T-helper 17 cell (primary cell): Measurements from ENCODE around the gene MSL2. TPM values are rescaled to one million over a fixed set of nuclear protein-coding genes. Genes with fewer than 3 reads are reported as not detected.
"Not testable (repeated sequence)": the region's sequence is repeated elsewhere in the genome, so short reads cannot be mapped to it uniquely, and the experiment has no call there.

ENCODE experiments used
- ATAC-seq: fragments of 150-1000 bp; cut with Tn5 transposase; 2 replicates; pipeline ENCODE4 v1.10.0; 2021; ENCODE audit warnings: mild to moderate bottlenecking, moderate library complexity
- DNase-seq, 3 donors: peaks; one replicate each; pipeline versions ENCODE4 v3.0.0 to v3.0.0-alpha.2; 2020 to 2021
- H3K9me3 ChIP-seq: one replicate; pipeline ENCODE4 v1.7.0; 2013; ENCODE audit warnings: low read length, mild to moderate bottlenecking; ENCODE audit not compliant: control insufficient read depth, poor library complexity, severe bottlenecking
- H3K27ac Mint-ChIP-seq: one replicate; pipeline ENCODE4 v1.8.0; 2022; ENCODE audit warnings: mild to moderate bottlenecking, moderate library complexity, mixed read lengths
- H3K27me3 Mint-ChIP-seq: one replicate; pipeline ENCODE4 v1.8.0; 2022; ENCODE audit warnings: mixed read lengths
- H3K36me3 Mint-ChIP-seq: one replicate; pipeline ENCODE4 v1.8.0; 2022; ENCODE audit warnings: low read depth, mixed read lengths
- H3K4me1 Mint-ChIP-seq: one replicate; pipeline ENCODE4 v1.8.0; 2022; ENCODE audit warnings: mild to moderate bottlenecking, mixed read lengths
- H3K4me3 Mint-ChIP-seq: one replicate; pipeline ENCODE4 v1.8.0; 2022; ENCODE audit warnings: mild to moderate bottlenecking, moderate library complexity, mixed read lengths
- total RNA-seq, 4 donors: library from RNA in 2 of 4; stranded (reverse) in 2 of 4; gene quantifications; one replicate each; pipeline ENCODE4 v1.2.3 and lab custom pipeline; 2022 to 2026

MSL2 gene
- total RNA-seq, 2 donors from 2014 or later = 95.6 to 135 TPM

- ATAC-seq = not testable (repeated sequence)
Measured at GRCh38 chr3:136198462-136199078, 2.4 kb upstream of the MSL2 start.

GRCh38 chr3:136197159-136197793 lies 1.1 kb upstream of the MSL2 start:
- Mint-ChIP-seq H3K36me3 (peaks cover 13% of the 10 kb centered on the region), H3K27me3 (no peaks in the 10 kb centered on the region), H3K4me3 (peak overlapping the region; percentile 98), H3K4me1 (peaks cover 31% of the 10 kb centered on the region), H3K27ac (peak overlapping the region; percentile 99)
- ATAC-seq (no peak), DNase-seq (no peak)
- H3K9me3 ChIP-seq = no peaks in the 10 kb centered on the region

More at GRCh38 chr3:136198462-136199078, 2.4 kb upstream of the MSL2 start:
- Mint-ChIP-seq H3K4me1 (peaks cover 25% of the 10 kb centered on the region), H3K36me3 (peaks cover 13% of the 10 kb centered on the region), H3K27ac (peak overlapping the region; percentile 99)
- H3K27me3 Mint-ChIP-seq, H3K9me3 ChIP-seq, DNase-seq, H3K4me3 Mint-ChIP-seq: not testable (repeated sequence)

- ATAC-seq = peak; percentile 67
- H3K9me3 ChIP-seq = no peaks in the 10 kb centered on the region
- peaks cover 13% of the 10 kb centered on the region for H3K36me3 Mint-ChIP-seq
- peak overlapping the region; percentile 98 for H3K4me3 Mint-ChIP-seq
- peaks cover 35% of the 10 kb centered on the region for H3K4me1 Mint-ChIP-seq
- H3K27me3 Mint-ChIP-seq = no peaks in the 10 kb centered on the region
- DNase-seq = peak; percentile 94 to 95 (median 95)
- peak overlapping the region; percentile 99 for H3K27ac Mint-ChIP-seq
Measured at GRCh38 chr3:136196401-136197158, 445 bp upstream of the MSL2 start.

- ATAC-seq (peak; percentile 65), DNase-seq (peak; percentile 77 to 83 (median 80))
- Mint-ChIP-seq H3K27me3 (no peaks in the 10 kb centered on the region), H3K36me3 (peaks cover 13% of the 10 kb centered on the region), H3K27ac (peak overlapping the region; percentile 99), H3K4me1 (peaks cover 44% of the 10 kb centered on the region), H3K4me3 (peak overlapping the region; percentile 98)
- no peaks in the 10 kb centered on the region for H3K9me3 ChIP-seq
Measured at GRCh38 chr3:136195258-136196063, 674 bp downstream of the MSL2 start.

- Mint-ChIP-seq H3K36me3 (peaks cover 13% of the 10 kb centered on the region), H3K27ac (peak overlapping the region; percentile 99), H3K4me3 (peak overlapping the region; percentile 98), H3K4me1 (peaks cover 44% of the 10 kb centered on the region), H3K27me3 (no peaks in the 10 kb centered on the region)
- ATAC-seq (peak; percentile 44), DNase-seq (peak; percentile 45 to 71 (median 55))
- no peaks in the 10 kb centered on the region for H3K9me3 ChIP-seq
Measured at GRCh38 chr3:136194409-136195257, 1.5 kb downstream of the MSL2 start.

- Mint-ChIP-seq H3K27ac (peak overlapping the region; percentile 99), H3K27me3 (no peaks in the 10 kb centered on the region), H3K4me1 (peaks cover 52% of the 10 kb centered on the region), H3K36me3 (peaks cover 13% of the 10 kb centered on the region), H3K4me3 (peak overlapping the region; percentile 98)
- ATAC-seq (no peak), DNase-seq (no peak)
- H3K9me3 ChIP-seq = no peaks in the 10 kb centered on the region
Measured at GRCh38 chr3:136193278-136194054, 2.7 kb downstream of the MSL2 start.

- Mint-ChIP-seq H3K36me3 (peaks cover 13% of the 10 kb centered on the region), H3K27ac (peak overlapping the region; percentile 99), H3K4me1 (peaks cover 57% of the 10 kb centered on the region), H3K27me3 (no peaks in the 10 kb centered on the region), H3K4me3 (peak overlapping the region; percentile 98)
- ATAC-seq = no peak
- DNase-seq = no peak
- no peaks in the 10 kb centered on the region for H3K9me3 ChIP-seq
Measured at GRCh38 chr3:136192831-136193230, 3.3 kb downstream of the MSL2 start.

GRCh38 chr3:136192195-136192594 lies 3.9 kb downstream of the MSL2 start:
- DNase-seq, ATAC-seq, H3K27me3 Mint-ChIP-seq, H3K9me3 ChIP-seq: not testable (repeated sequence)
- Mint-ChIP-seq H3K4me3 (peak overlapping the region; percentile 98), H3K4me1 (peaks cover 56% of the 10 kb centered on the region), H3K36me3 (peaks cover 13% of the 10 kb centered on the region), H3K27ac (peak overlapping the region; percentile 99)

- no peak for DNase-seq
Measured at GRCh38 chr3:136189859-136190617, 6.1 kb downstream of the MSL2 start.

GRCh38 chr3:136189043-136189442 lies 7.1 kb downstream of the MSL2 start:
- ATAC-seq (no peak), DNase-seq (no peak)
- Mint-ChIP-seq H3K36me3 (no peaks in the 10 kb centered on the region), H3K4me3 (peak overlapping the region; percentile 77), H3K4me1 (peaks cover 55% of the 10 kb centered on the region), H3K27ac (peak overlapping the region; percentile 63), H3K27me3 (no peaks in the 10 kb centered on the region)
- H3K9me3 ChIP-seq = no peaks in the 10 kb centered on the region

More at GRCh38 chr3:136189859-136190617, 6.1 kb downstream of the MSL2 start:
- peaks cover 62% of the 10 kb centered on the region for H3K4me1 Mint-ChIP-seq
- peak overlapping the region; percentile 19 for H3K27ac Mint-ChIP-seq
- peaks cover 7% of the 10 kb centered on the region for H3K36me3 Mint-ChIP-seq
- ATAC-seq = no peak
- H3K9me3 ChIP-seq = no peaks in the 10 kb centered on the region
- H3K4me3 Mint-ChIP-seq = peak overlapping the region; percentile 98
- H3K27me3 Mint-ChIP-seq = no peaks in the 10 kb centered on the region

GRCh38 chr3:136187868-136188267 lies 8.3 kb downstream of the MSL2 start:
- H3K27me3 Mint-ChIP-seq = no peaks in the 10 kb centered on the region
- H3K4me1 Mint-ChIP-seq = peaks cover 56% of the 10 kb centered on the region
- H3K4me3 Mint-ChIP-seq = peak overlapping the region; percentile 77
- peak overlapping the region; percentile 63 for H3K27ac Mint-ChIP-seq
- DNase-seq (no peak), ATAC-seq (no peak)
- no peaks in the 10 kb centered on the region for H3K36me3 Mint-ChIP-seq
- no peaks in the 10 kb centered on the region for H3K9me3 ChIP-seq
